ENCODE measurements around the gene RAB12.
"Not testable (repeated sequence)": the region's sequence is repeated elsewhere in the genome, so short reads cannot be mapped to it uniquely, and the experiment has no call there.

DNA sequence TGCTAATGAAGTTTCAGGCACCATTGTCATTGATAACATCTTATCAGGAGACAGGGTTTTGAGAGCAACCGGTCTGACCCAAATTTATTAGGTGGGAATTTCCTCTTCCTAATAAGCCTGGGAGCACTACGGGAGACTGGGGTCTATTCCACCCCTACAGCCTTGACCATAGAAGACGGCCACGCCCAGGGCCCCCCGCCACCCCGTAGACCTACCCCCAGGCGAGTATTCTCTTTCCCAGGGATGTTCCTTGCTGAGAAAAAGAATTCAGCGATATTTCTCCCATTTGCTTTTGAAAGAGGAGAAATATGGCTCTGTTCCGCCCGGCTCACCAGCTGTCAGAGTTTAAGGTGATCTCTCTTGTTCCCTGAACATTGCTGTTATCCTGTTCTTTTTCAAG is 13.4 kb downstream of the RAB12 start:
- not testable (repeated sequence) for TF ChIP-seq SP7 (tag by site-specific recombination; IDR thresholded peaks at IDR 0.05); ZBTB7A (tag by site-specific recombination; IDR thresholded peaks at IDR 0.05; ENCODE audit: low read depth); MYNN (tag by site-specific recombination; IDR thresholded peaks at IDR 0.05; ENCODE audit: borderline replicate concordance); SETDB1 (IDR thresholded peaks at IDR 0.05; ENCODE audit: insufficient read length, low read length); ZNF335 (tag by site-specific recombination; conservative IDR thresholded peaks at IDR 0.05); ZNF560 (tag by site-specific recombination; IDR thresholded peaks at IDR 0.05; ENCODE audit: borderline replicate concordance); HOXA7 (CRISPR knock-in tag; IDR thresholded peaks at IDR 0.05; ENCODE audit: borderline replicate concordance); ZFP37 (tag by site-specific recombination; IDR thresholded peaks at IDR 0.05); GLI4 (tag by site-specific recombination; IDR thresholded peaks at IDR 0.05)
- TF ChIP-seq, protein P1, sequence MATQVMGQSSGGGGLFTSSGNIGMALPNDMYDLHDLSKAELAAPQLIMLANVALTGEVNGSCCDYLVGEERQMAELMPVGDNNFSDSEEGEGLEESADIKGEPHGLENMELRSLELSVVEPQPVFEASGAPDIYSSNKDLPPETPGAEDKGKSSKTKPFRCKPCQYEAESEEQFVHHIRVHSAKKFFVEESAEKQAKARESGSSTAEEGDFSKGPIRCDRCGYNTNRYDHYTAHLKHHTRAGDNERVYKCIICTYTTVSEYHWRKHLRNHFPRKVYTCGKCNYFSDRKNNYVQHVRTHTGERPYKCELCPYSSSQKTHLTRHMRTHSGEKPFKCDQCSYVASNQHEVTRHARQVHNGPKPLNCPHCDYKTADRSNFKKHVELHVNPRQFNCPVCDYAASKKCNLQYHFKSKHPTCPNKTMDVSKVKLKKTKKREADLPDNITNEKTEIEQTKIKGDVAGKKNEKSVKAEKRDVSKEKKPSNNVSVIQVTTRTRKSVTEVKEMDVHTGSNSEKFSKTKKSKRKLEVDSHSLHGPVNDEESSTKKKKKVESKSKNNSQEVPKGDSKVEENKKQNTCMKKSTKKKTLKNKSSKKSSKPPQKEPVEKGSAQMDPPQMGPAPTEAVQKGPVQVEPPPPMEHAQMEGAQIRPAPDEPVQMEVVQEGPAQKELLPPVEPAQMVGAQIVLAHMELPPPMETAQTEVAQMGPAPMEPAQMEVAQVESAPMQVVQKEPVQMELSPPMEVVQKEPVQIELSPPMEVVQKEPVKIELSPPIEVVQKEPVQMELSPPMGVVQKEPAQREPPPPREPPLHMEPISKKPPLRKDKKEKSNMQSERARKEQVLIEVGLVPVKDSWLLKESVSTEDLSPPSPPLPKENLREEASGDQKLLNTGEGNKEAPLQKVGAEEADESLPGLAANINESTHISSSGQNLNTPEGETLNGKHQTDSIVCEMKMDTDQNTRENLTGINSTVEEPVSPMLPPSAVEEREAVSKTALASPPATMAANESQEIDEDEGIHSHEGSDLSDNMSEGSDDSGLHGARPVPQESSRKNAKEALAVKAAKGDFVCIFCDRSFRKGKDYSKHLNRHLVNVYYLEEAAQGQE (tag by site-specific recombination; IDR thresholded peaks at IDR 0.05) = not testable (repeated sequence)
- TF ChIP-seq, protein P2, sequence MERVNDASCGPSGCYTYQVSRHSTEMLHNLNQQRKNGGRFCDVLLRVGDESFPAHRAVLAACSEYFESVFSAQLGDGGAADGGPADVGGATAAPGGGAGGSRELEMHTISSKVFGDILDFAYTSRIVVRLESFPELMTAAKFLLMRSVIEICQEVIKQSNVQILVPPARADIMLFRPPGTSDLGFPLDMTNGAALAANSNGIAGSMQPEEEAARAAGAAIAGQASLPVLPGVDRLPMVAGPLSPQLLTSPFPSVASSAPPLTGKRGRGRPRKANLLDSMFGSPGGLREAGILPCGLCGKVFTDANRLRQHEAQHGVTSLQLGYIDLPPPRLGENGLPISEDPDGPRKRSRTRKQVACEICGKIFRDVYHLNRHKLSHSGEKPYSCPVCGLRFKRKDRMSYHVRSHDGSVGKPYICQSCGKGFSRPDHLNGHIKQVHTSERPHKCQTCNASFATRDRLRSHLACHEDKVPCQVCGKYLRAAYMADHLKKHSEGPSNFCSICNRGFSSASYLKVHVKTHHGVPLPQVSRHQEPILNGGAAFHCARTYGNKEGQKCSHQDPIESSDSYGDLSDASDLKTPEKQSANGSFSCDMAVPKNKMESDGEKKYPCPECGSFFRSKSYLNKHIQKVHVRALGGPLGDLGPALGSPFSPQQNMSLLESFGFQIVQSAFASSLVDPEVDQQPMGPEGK (tag by site-specific recombination; IDR thresholded peaks at IDR 0.05) = not testable (repeated sequence)
- TF ChIP-seq, protein P3, sequence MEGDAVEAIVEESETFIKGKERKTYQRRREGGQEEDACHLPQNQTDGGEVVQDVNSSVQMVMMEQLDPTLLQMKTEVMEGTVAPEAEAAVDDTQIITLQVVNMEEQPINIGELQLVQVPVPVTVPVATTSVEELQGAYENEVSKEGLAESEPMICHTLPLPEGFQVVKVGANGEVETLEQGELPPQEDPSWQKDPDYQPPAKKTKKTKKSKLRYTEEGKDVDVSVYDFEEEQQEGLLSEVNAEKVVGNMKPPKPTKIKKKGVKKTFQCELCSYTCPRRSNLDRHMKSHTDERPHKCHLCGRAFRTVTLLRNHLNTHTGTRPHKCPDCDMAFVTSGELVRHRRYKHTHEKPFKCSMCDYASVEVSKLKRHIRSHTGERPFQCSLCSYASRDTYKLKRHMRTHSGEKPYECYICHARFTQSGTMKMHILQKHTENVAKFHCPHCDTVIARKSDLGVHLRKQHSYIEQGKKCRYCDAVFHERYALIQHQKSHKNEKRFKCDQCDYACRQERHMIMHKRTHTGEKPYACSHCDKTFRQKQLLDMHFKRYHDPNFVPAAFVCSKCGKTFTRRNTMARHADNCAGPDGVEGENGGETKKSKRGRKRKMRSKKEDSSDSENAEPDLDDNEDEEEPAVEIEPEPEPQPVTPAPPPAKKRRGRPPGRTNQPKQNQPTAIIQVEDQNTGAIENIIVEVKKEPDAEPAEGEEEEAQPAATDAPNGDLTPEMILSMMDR (tag by site-specific recombination; IDR thresholded peaks at IDR 0.05) = not testable (repeated sequence)
- TF ChIP-seq, protein P4, sequence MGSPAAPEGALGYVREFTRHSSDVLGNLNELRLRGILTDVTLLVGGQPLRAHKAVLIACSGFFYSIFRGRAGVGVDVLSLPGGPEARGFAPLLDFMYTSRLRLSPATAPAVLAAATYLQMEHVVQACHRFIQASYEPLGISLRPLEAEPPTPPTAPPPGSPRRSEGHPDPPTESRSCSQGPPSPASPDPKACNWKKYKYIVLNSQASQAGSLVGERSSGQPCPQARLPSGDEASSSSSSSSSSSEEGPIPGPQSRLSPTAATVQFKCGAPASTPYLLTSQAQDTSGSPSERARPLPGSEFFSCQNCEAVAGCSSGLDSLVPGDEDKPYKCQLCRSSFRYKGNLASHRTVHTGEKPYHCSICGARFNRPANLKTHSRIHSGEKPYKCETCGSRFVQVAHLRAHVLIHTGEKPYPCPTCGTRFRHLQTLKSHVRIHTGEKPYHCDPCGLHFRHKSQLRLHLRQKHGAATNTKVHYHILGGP (tag by site-specific recombination; IDR thresholded peaks at IDR 0.05) = not testable (repeated sequence)
